Neuron (in vitro differentiated cells): ENCODE results near the gene ADRA2A.

ENCODE experiments used
- H2AFZ ChIP-seq: one replicate; pipeline ENCODE4 v1.6.1; 2013; ENCODE audit warnings: low read depth, mild to moderate bottlenecking, inconsistent platforms, low read length, moderate library complexity
- H3K27me3 ChIP-seq: one replicate; pipeline ENCODE4 v1.6.1; 2013; ENCODE audit warnings: low read length; ENCODE audit not compliant: insufficient read depth
- H3K36me3 ChIP-seq: one replicate; pipeline ENCODE4 v1.6.1; 2013; ENCODE audit warnings: low read length; ENCODE audit not compliant: insufficient read depth
- H3K4me1 ChIP-seq: one replicate; pipeline ENCODE4 v1.6.1; 2013; ENCODE audit warnings: low read length; ENCODE audit not compliant: insufficient read depth
- H3K4me3 ChIP-seq: 2 replicates; pipeline ENCODE4 v1.5.1; 2013; ENCODE audit warnings: mild to moderate bottlenecking, low read length, moderate library complexity
- H3K9me3 ChIP-seq: one replicate; pipeline ENCODE4 v1.6.1; 2013; ENCODE audit warnings: low read length

The ADRA2A gene

DNA sequence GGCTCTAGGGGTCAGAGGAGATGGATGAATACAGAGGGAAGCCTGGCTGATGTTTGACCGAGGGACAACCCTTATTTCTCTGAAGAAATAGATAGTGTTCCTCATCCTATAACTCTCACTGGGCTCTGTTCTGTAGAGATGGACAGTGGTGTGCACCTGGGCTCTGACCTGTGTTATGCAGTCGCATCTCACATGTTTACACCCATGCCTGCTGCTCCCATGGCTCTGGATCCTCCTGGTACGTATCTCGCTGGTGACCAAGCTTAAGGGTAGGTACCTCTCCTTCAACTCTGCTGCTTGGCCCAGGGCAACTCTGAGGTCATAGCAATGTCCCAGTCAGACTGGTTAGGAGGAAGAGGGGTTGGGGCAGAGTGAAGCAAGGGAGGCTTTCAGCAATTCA is 42.8 kb downstream of the ADRA2A start:
- no peak overlapping the region for H3K4me3 ChIP-seq
- H2AFZ ChIP-seq = no peak overlapping the region
- no peaks in the 10 kb centered on the region for H3K9me3 ChIP-seq
- H3K27me3 ChIP-seq = no peaks in the 10 kb centered on the region
- no peaks in the 10 kb centered on the region for H3K4me1 ChIP-seq
- H3K36me3 ChIP-seq = no peaks in the 10 kb centered on the region

DNA sequence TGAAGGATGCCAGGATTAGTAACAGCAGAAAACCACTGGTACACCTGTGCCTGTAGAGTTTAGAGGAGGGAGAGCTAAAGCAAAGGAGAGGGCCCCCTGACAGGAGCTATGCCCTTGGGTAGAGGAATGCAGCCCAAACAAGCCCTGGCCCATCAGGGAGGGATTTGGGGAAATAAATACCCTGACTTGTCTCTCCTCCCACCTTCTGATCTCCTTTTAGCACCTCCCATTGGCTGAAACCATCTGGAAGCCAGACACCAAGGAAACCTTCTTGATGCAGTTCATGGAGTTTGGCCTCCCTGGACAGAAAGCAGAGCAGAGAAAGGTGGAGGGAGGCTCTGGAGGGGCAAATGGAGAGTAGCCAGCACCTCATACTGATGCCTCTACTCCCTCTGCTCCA is 45.3 kb downstream of the ADRA2A start:
- H3K4me3 ChIP-seq = no peak overlapping the region
- H2AFZ ChIP-seq = no peak overlapping the region
- H3K36me3 ChIP-seq = no peaks in the 10 kb centered on the region
- no peaks in the 10 kb centered on the region for H3K9me3 ChIP-seq
- H3K27me3 ChIP-seq = no peaks in the 10 kb centered on the region
- H3K4me1 ChIP-seq = no peaks in the 10 kb centered on the region

- no peak overlapping the region for H2AFZ ChIP-seq
- no peaks in the 10 kb centered on the region for H3K4me1 ChIP-seq
- no peaks in the 10 kb centered on the region for H3K9me3 ChIP-seq
- no peak overlapping the region for H3K4me3 ChIP-seq
- no peaks in the 10 kb centered on the region for H3K27me3 ChIP-seq
- no peaks in the 10 kb centered on the region for H3K36me3 ChIP-seq
These were observed 47.1 kb downstream of the ADRA2A start for GRCh38 chr10:111123883-111124282.

DNA sequence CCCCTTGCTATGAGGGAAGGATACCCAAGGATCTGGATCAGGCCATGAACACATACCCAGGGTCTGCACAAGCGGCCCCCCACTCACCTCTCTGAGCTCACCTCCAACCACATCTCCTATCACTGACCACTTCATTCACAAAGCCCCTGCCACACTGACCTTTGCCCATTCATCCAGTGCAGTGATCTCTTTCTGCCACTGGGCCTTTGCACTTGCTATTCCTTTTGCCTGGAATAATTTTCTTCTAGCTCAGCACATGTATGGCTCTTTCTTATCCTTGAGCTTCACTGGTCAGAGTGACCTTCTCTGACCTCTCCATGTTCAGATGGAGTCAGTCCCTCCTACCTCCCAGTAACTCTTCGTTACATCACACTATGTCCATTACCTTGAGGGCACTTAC is 48.3 kb downstream of the ADRA2A start:
- Histone ChIP-seq H3K9me3 (no peaks in the 10 kb centered on the region), H3K27me3 (no peaks in the 10 kb centered on the region), H3K4me3 (no peak overlapping the region), H2AFZ (no peak overlapping the region), H3K36me3 (no peaks in the 10 kb centered on the region), H3K4me1 (no peaks in the 10 kb centered on the region)

- Histone ChIP-seq H3K36me3 (no peaks in the 10 kb centered on the region), H3K4me3 (no peak overlapping the region), H3K9me3 (no peaks in the 10 kb centered on the region), H3K27me3 (no peaks in the 10 kb centered on the region), H3K4me1 (no peaks in the 10 kb centered on the region), H2AFZ (no peak overlapping the region)
These were observed 49.2 kb downstream of the ADRA2A start for GRCh38 chr10:111126077-111126476.

GRCh38 chr10:111127081-111127848 is 50.4 kb downstream of the ADRA2A start:
- no peaks in the 10 kb centered on the region for H3K27me3 ChIP-seq
- H3K9me3 ChIP-seq = no peaks in the 10 kb centered on the region
- H2AFZ ChIP-seq = no peak overlapping the region
- H3K4me3 ChIP-seq = no peak overlapping the region
- no peaks in the 10 kb centered on the region for H3K36me3 ChIP-seq
- no peaks in the 10 kb centered on the region for H3K4me1 ChIP-seq

- H3K27me3 ChIP-seq = no peaks in the 10 kb centered on the region
- H3K4me3 ChIP-seq = no peak overlapping the region
- no peaks in the 10 kb centered on the region for H3K4me1 ChIP-seq
- no peaks in the 10 kb centered on the region for H3K9me3 ChIP-seq
- H3K36me3 ChIP-seq = no peaks in the 10 kb centered on the region
- H2AFZ ChIP-seq = no peak overlapping the region
These were observed 51.7 kb downstream of the ADRA2A start for GRCh38 chr10:111128331-111129180.

GRCh38 chr10:111129363-111129762 is 52.5 kb downstream of the ADRA2A start:
- Histone ChIP-seq H3K4me3 (no peak overlapping the region), H3K4me1 (no peaks in the 10 kb centered on the region), H3K9me3 (no peaks in the 10 kb centered on the region), H2AFZ (no peak overlapping the region), H3K36me3 (no peaks in the 10 kb centered on the region), H3K27me3 (no peaks in the 10 kb centered on the region)

GRCh38 chr10:111130471-111130870 is 53.6 kb downstream of the ADRA2A start:
- Histone ChIP-seq H3K36me3 (no peaks in the 10 kb centered on the region), H3K4me1 (no peaks in the 10 kb centered on the region), H3K9me3 (no peaks in the 10 kb centered on the region), H3K4me3 (no peak overlapping the region), H2AFZ (no peak overlapping the region), H3K27me3 (no peaks in the 10 kb centered on the region)
